ENCODE results near the gene GAS7. TPM values are rescaled to one million over a fixed set of nuclear protein-coding genes. Genes with fewer than 3 reads are reported as not detected.
"Not testable (repeated sequence)": the region's sequence is repeated elsewhere in the genome, so short reads cannot be mapped to it uniquely, and the experiment has no call there.

The GAS7 gene
- polyA plus RNA-seq, 2 donors = 6.4 to 7.7 TPM

- H3K27ac ChIP-seq (ENCODE audit: low read depth in 2 of 2, low read length in 1 of 2) = no peak overlapping the region
- H3K36me3 ChIP-seq (ENCODE audit: control insufficient read depth in 2 of 2, insufficient read depth in 2 of 2, low read length in 1 of 2) = no peaks in the 10 kb centered on the region
- 54 to 64% methylated on average over 3 of the region's 3 CpGs for WGBS, 2 donors
- no peaks in the 10 kb centered on the region for H3K27me3 ChIP-seq (ENCODE audit: control insufficient read depth in 1 of 2, insufficient read depth in 2 of 2, low read length in 2 of 2)
- H3K4me1 ChIP-seq (ENCODE audit: control insufficient read depth in 2 of 2, insufficient read depth in 2 of 2, low read length in 1 of 2) = peaks cover 0 to 2% of the 10 kb centered on the region in 2 donors
- H3K4me3 ChIP-seq (ENCODE audit: low read depth in 1 of 2, low read length in 2 of 2) = no peak overlapping the region
- no peaks in the 10 kb centered on the region for H3K9me3 ChIP-seq (ENCODE audit: control insufficient read depth in 2 of 2, insufficient read depth in 1 of 2, low read depth in 1 of 2, low read length in 1 of 2)
These were observed 167.3 kb downstream of the GAS7 start for GRCh38 chr17:10031127-10031526.

- Histone ChIP-seq H3K9me3 (ENCODE audit: control insufficient read depth in 2 of 2, insufficient read depth in 1 of 2, low read depth in 1 of 2, low read length in 1 of 2) (no peaks in the 10 kb centered on the region), H3K36me3 (ENCODE audit: control insufficient read depth in 2 of 2, insufficient read depth in 2 of 2, low read length in 1 of 2) (no peaks in the 10 kb centered on the region), H3K27ac (ENCODE audit: low read depth in 2 of 2, low read length in 1 of 2) (no peak overlapping the region), H3K27me3 (ENCODE audit: control insufficient read depth in 1 of 2, insufficient read depth in 2 of 2, low read length in 2 of 2) (no peaks in the 10 kb centered on the region), H3K4me1 (ENCODE audit: control insufficient read depth in 2 of 2, insufficient read depth in 2 of 2, low read length in 1 of 2) (peaks cover 0 to 2% of the 10 kb centered on the region in 2 donors), H3K4me3 (ENCODE audit: low read depth in 1 of 2, low read length in 2 of 2) (no peak overlapping the region)
- WGBS, 2 donors = 69 to 72% methylated on average over 7 of the region's 7 CpGs
These were observed 169.3 kb downstream of the GAS7 start for GRCh38 chr17:10029129-10029528.

GRCh38 chr17:10025976-10026901 lies 172.2 kb downstream of the GAS7 start:
- Histone ChIP-seq H3K36me3 (ENCODE audit: control insufficient read depth in 2 of 2, insufficient read depth in 2 of 2, low read length in 1 of 2) (peaks cover 0 to 2% of the 10 kb centered on the region in 2 donors), H3K4me3 (ENCODE audit: low read depth in 1 of 2, low read length in 2 of 2) (no peak overlapping the region), H3K4me1 (ENCODE audit: control insufficient read depth in 2 of 2, insufficient read depth in 2 of 2, low read length in 1 of 2) (peaks cover 2 to 5% of the 10 kb centered on the region in 2 donors), H3K27ac (ENCODE audit: low read depth in 2 of 2, low read length in 1 of 2) (no peak overlapping the region), H3K27me3 (ENCODE audit: control insufficient read depth in 1 of 2, insufficient read depth in 2 of 2, low read length in 2 of 2) (no peaks in the 10 kb centered on the region), H3K9me3 (ENCODE audit: control insufficient read depth in 2 of 2, insufficient read depth in 1 of 2, low read depth in 1 of 2, low read length in 1 of 2) (peaks cover 0 to 5% of the 10 kb centered on the region in 2 donors)
- WGBS, 2 donors = 45 to 50% methylated on average over 21 of the region's 21 CpGs

GRCh38 chr17:10025224-10025623 lies 173.2 kb downstream of the GAS7 start:
- Histone ChIP-seq H3K4me1 (ENCODE audit: control insufficient read depth in 2 of 2, insufficient read depth in 2 of 2, low read length in 1 of 2) (peaks cover 0 to 5% of the 10 kb centered on the region in 2 donors), H3K4me3 (ENCODE audit: low read depth in 1 of 2, low read length in 2 of 2) (no peak overlapping the region), H3K9me3 (ENCODE audit: control insufficient read depth in 2 of 2, insufficient read depth in 1 of 2, low read depth in 1 of 2, low read length in 1 of 2) (peaks cover 0 to 5% of the 10 kb centered on the region in 2 donors), H3K27ac (ENCODE audit: low read depth in 2 of 2, low read length in 1 of 2) (no peak overlapping the region), H3K36me3 (ENCODE audit: control insufficient read depth in 2 of 2, insufficient read depth in 2 of 2, low read length in 1 of 2) (peaks cover 0 to 2% of the 10 kb centered on the region in 2 donors), H3K27me3 (ENCODE audit: control insufficient read depth in 1 of 2, insufficient read depth in 2 of 2, low read length in 2 of 2) (no peaks in the 10 kb centered on the region)
- WGBS, 2 donors = 94 to 98% methylated on average over 6 of the region's 6 CpGs

- Histone ChIP-seq H3K27me3 (ENCODE audit: control insufficient read depth in 1 of 2, insufficient read depth in 2 of 2, low read length in 2 of 2) (no peaks in the 10 kb centered on the region), H3K27ac (ENCODE audit: low read depth in 2 of 2, low read length in 1 of 2) (no peak overlapping the region), H3K4me1 (ENCODE audit: control insufficient read depth in 2 of 2, insufficient read depth in 2 of 2, low read length in 1 of 2) (peaks cover 0 to 5% of the 10 kb centered on the region in 2 donors), H3K36me3 (ENCODE audit: control insufficient read depth in 2 of 2, insufficient read depth in 2 of 2, low read length in 1 of 2) (peaks cover 0 to 4% of the 10 kb centered on the region in 2 donors), H3K9me3 (ENCODE audit: control insufficient read depth in 2 of 2, insufficient read depth in 1 of 2, low read depth in 1 of 2, low read length in 1 of 2) (peaks cover 0 to 5% of the 10 kb centered on the region in 2 donors), H3K4me3 (ENCODE audit: low read depth in 1 of 2, low read length in 2 of 2) (no peak overlapping the region)
- 80 to 88% methylated on average over 13 of the region's 13 CpGs for WGBS, 2 donors
These were observed 176.0 kb downstream of the GAS7 start for GRCh38 chr17:10022416-10022815.

- peaks cover 0 to 4% of the 10 kb centered on the region in 2 donors for H3K36me3 ChIP-seq (ENCODE audit: control insufficient read depth in 2 of 2, insufficient read depth in 2 of 2, low read length in 1 of 2)
- 47 to 51% methylated on average over 21 of the region's 21 CpGs for WGBS, 2 donors
- H3K9me3 ChIP-seq (ENCODE audit: control insufficient read depth in 2 of 2, insufficient read depth in 1 of 2, low read depth in 1 of 2, low read length in 1 of 2) = peaks cover 0 to 5% of the 10 kb centered on the region in 2 donors
- no peaks in the 10 kb centered on the region for H3K27me3 ChIP-seq (ENCODE audit: control insufficient read depth in 1 of 2, insufficient read depth in 2 of 2, low read length in 2 of 2)
- peaks cover 0 to 5% of the 10 kb centered on the region in 2 donors for H3K4me1 ChIP-seq (ENCODE audit: control insufficient read depth in 2 of 2, insufficient read depth in 2 of 2, low read length in 1 of 2)
- H3K4me3 ChIP-seq (ENCODE audit: low read depth in 1 of 2, low read length in 2 of 2) = no peak overlapping the region
- no peak overlapping the region for H3K27ac ChIP-seq (ENCODE audit: low read depth in 2 of 2, low read length in 1 of 2)
These were observed 177.0 kb downstream of the GAS7 start for GRCh38 chr17:10021272-10021984.

GRCh38 chr17:10019941-10020451 lies 178.4 kb downstream of the GAS7 start:
- peaks cover 0 to 5% of the 10 kb centered on the region in 2 donors for H3K9me3 ChIP-seq (ENCODE audit: control insufficient read depth in 2 of 2, insufficient read depth in 1 of 2, low read depth in 1 of 2, low read length in 1 of 2)
- no peaks in the 10 kb centered on the region for H3K27me3 ChIP-seq (ENCODE audit: control insufficient read depth in 1 of 2, insufficient read depth in 2 of 2, low read length in 2 of 2)
- H3K36me3 ChIP-seq (ENCODE audit: control insufficient read depth in 2 of 2, insufficient read depth in 2 of 2, low read length in 1 of 2) = peaks cover 0 to 4% of the 10 kb centered on the region in 2 donors
- H3K4me1 ChIP-seq (ENCODE audit: control insufficient read depth in 2 of 2, insufficient read depth in 2 of 2, low read length in 1 of 2) = peaks cover 0 to 5% of the 10 kb centered on the region in 2 donors
- H3K27ac ChIP-seq (ENCODE audit: low read depth in 2 of 2, low read length in 1 of 2) = no peak overlapping the region
- 49 to 57% methylated on average over 9 of the region's 9 CpGs for WGBS, 2 donors
- no peak overlapping the region for H3K4me3 ChIP-seq (ENCODE audit: low read depth in 1 of 2, low read length in 2 of 2)

GRCh38 chr17:10018461-10018891 lies 179.9 kb downstream of the GAS7 start:
- 66 to 70% methylated on average over 7 of the region's 7 CpGs for WGBS, 2 donors
- Histone ChIP-seq H3K9me3 (ENCODE audit: control insufficient read depth in 2 of 2, insufficient read depth in 1 of 2, low read depth in 1 of 2, low read length in 1 of 2) (peaks cover 0 to 6% of the 10 kb centered on the region in 2 donors), H3K27ac (ENCODE audit: low read depth in 2 of 2, low read length in 1 of 2) (no peak overlapping the region), H3K27me3 (ENCODE audit: control insufficient read depth in 1 of 2, insufficient read depth in 2 of 2, low read length in 2 of 2) (no peaks in the 10 kb centered on the region), H3K4me1 (ENCODE audit: control insufficient read depth in 2 of 2, insufficient read depth in 2 of 2, low read length in 1 of 2) (peaks cover 0 to 5% of the 10 kb centered on the region in 2 donors), H3K4me3 (ENCODE audit: low read depth in 1 of 2, low read length in 2 of 2) (no peak overlapping the region), H3K36me3 (ENCODE audit: control insufficient read depth in 2 of 2, insufficient read depth in 2 of 2, low read length in 1 of 2) (peaks cover 0 to 4% of the 10 kb centered on the region in 2 donors)

- H3K4me3 ChIP-seq (ENCODE audit: low read depth in 1 of 2, low read length in 2 of 2); H3K27ac ChIP-seq (ENCODE audit: low read depth in 2 of 2, low read length in 1 of 2); H3K27me3 ChIP-seq (ENCODE audit: control insufficient read depth in 1 of 2, insufficient read depth in 2 of 2, low read length in 2 of 2); H3K36me3 ChIP-seq (ENCODE audit: control insufficient read depth in 2 of 2, insufficient read depth in 2 of 2, low read length in 1 of 2); H3K9me3 ChIP-seq (ENCODE audit: control insufficient read depth in 2 of 2, insufficient read depth in 1 of 2, low read depth in 1 of 2, low read length in 1 of 2); H3K4me1 ChIP-seq (ENCODE audit: control insufficient read depth in 2 of 2, insufficient read depth in 2 of 2, low read length in 1 of 2): not testable (repeated sequence)
- 88 to 96% methylated on average over 14 of the region's 14 CpGs for WGBS, 2 donors
These were observed 181.3 kb downstream of the GAS7 start for GRCh38 chr17:10016958-10017570.

Measured in esophagus (tissue), 2 donors.